Stomach smooth muscle (tissue), 2 donors: ENCODE results near the gene DEAF1.
"Not testable (repeated sequence)": the region's sequence is repeated elsewhere in the genome, so short reads cannot be mapped to it uniquely, and the experiment has no call there.

ENCODE experiments used
- H3K27ac ChIP-seq: one replicate; pipeline ENCODE4 v1.7.0; 2013; ENCODE audit warnings: mild to moderate bottlenecking, low read length, inconsistent platforms
- H3K27me3 ChIP-seq, 2 donors: one replicate each; pipeline ENCODE4 v1.7.0; 2013; ENCODE audit warnings: low read length in 2 of 2; ENCODE audit not compliant: insufficient read depth in 2 of 2, control insufficient read depth in 1 of 2
- H3K36me3 ChIP-seq, 2 donors: one replicate each; pipeline ENCODE4 v1.7.0; 2013; ENCODE audit warnings: low read length in 2 of 2; ENCODE audit not compliant: control insufficient read depth in 2 of 2, insufficient read depth in 2 of 2
- H3K4me1 ChIP-seq: one replicate; pipeline ENCODE4 v1.7.0; 2013; ENCODE audit warnings: low read length; ENCODE audit not compliant: control insufficient read depth, insufficient read depth
- H3K4me3 ChIP-seq, 2 donors: one replicate each; pipeline ENCODE4 v1.7.0; 2013; ENCODE audit warnings: low read length in 2 of 2
- H3K9ac ChIP-seq, 2 donors: one replicate each; pipeline ENCODE4 v1.7.0; 2013; ENCODE audit warnings: low read length in 2 of 2, mild to moderate bottlenecking in 1 of 2
- H3K9me3 ChIP-seq, 2 donors: one replicate each; pipeline ENCODE4 v1.7.0; 2013; ENCODE audit warnings: low read length in 2 of 2; ENCODE audit not compliant: control insufficient read depth in 2 of 2
- donor health status: healthy.
- donor health status: Pancreatic carcinoma.

The DEAF1 gene

DNA sequence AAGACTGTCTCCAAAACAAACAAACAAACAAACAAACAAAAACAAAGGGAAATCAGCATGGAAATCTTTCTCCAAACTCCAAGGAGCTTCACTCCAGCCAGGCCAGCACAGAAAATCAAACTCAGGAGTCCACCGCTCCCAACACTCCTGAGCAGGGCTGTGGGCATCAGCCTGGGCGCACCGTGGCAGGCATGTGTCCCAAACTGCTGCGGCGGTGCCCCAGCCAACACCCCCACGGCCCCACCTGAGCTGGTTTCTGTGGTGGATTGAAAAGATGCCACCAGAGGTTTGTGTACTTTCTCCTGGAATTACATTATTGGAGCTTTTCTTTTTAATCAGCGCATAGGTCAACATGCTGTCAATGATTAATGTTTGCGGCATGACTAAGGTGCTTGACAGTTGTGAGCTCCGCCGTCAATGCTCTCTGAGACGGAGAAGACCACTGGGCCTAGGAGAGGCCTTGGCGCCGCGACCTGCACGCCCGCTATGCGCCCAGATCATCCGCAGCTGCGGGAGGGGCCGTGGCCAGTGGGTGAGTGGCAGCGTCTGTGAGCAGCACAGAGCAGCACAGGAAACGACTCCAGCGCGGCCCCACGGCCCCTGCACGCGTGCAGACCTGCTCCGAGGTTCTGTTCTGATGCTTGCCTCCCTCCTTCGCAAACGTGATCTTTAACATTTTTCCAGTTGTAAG lies 39.8 kb downstream of the DEAF1 start:
- peaks cover 13% of the 10 kb centered on the region in 2 donors for H3K36me3 ChIP-seq
- no peak overlapping the region for H3K4me3 ChIP-seq
- no peaks in the 10 kb centered on the region for H3K9me3 ChIP-seq
- no peaks in the 10 kb centered on the region for H3K27me3 ChIP-seq
- no peak overlapping the region for H3K9ac ChIP-seq
- H3K27ac ChIP-seq = no peak overlapping the region
- H3K4me1 ChIP-seq = no peaks in the 10 kb centered on the region

- H3K27me3 ChIP-seq, H3K4me3 ChIP-seq, H3K9me3 ChIP-seq, H3K9ac ChIP-seq, H3K4me1 ChIP-seq, H3K27ac ChIP-seq: not testable (repeated sequence)
- H3K36me3 ChIP-seq = peaks cover 7 to 11% of the 10 kb centered on the region in 2 donors
These were observed 40.6 kb downstream of the DEAF1 start for GRCh38 chr11:654444-654843.

DNA sequence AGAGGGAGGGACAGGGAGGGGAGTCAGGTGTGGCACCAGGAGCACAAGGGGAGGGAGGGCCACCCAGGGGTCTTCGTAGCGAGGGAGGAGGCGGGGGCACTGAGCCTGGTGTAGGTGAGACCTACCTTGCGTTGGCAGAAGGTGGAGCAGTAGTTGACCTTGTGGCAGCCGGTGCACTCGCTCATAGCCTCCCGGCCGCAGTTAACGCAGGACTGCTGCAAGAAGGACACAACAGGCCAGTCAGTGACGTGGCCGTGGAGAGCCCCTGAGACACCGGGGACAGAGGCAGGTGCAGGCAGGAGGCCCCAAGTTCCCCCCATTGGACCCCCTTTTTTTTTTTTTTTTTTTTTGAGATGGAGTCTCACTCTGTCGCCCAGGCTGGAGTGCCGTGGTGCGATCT lies 41.2 kb downstream of the DEAF1 start:
- Histone ChIP-seq H3K27ac (no peak overlapping the region), H3K4me3 (no peak overlapping the region), H3K9ac (no peak overlapping the region), H3K27me3 (no peaks in the 10 kb centered on the region), H3K4me1 (no peaks in the 10 kb centered on the region), H3K36me3 (peaks cover 5 to 8% of the 10 kb centered on the region in 2 donors), H3K9me3 (no peaks in the 10 kb centered on the region)

DNA sequence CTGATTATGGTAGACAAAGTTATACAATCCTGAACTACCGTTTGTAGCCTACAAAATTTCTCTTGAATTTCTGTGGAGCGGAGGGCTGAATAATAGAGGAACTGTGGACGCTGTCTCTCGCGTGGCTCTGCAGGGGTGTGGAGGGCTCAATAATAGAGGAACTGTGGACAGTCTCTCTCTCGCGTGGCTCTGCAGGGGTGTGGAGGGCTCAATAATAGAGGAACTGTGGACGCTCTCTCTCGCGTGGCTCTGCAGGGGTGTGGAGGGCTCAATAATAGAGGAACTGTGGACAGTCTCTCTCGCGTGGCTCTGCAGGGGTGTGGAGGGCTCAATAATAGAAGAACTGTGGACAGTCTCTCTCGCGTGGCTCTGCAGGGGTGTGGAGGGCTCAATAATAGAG lies 41.9 kb downstream of the DEAF1 start:
- H3K4me3 ChIP-seq, H3K9ac ChIP-seq, H3K27me3 ChIP-seq, H3K4me1 ChIP-seq, H3K9me3 ChIP-seq, H3K27ac ChIP-seq: not testable (repeated sequence)
- H3K36me3 ChIP-seq = peaks cover 5 to 10% of the 10 kb centered on the region in 2 donors

DNA sequence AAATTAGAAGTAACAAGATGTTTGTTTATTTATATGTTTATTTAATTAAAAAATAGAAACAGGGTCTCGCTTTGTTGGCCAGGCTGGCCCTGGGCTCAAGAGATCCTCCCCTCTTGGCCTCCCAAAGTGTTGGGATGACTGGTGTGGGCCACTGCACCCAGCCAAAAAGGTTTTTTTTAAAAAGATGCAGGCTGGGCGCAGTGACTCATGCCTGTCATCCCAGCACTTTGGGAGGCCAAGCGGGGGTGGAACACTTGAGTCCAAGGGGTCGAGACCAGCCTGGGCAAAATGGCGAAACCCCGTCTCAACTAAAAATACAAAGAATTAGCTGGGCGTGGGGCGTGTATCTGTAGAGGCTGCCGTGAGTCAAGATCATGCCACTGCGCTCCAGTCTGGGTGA lies 44.5 kb downstream of the DEAF1 start:
- H3K9me3 ChIP-seq = no peaks in the 10 kb centered on the region
- H3K27me3 ChIP-seq = no peaks in the 10 kb centered on the region
- H3K27ac ChIP-seq = no peak overlapping the region
- H3K4me1 ChIP-seq = no peaks in the 10 kb centered on the region
- no peak overlapping the region for H3K9ac ChIP-seq
- no peak overlapping the region for H3K4me3 ChIP-seq
- H3K36me3 ChIP-seq = peaks cover 5 to 6% of the 10 kb centered on the region in 2 donors

DNA sequence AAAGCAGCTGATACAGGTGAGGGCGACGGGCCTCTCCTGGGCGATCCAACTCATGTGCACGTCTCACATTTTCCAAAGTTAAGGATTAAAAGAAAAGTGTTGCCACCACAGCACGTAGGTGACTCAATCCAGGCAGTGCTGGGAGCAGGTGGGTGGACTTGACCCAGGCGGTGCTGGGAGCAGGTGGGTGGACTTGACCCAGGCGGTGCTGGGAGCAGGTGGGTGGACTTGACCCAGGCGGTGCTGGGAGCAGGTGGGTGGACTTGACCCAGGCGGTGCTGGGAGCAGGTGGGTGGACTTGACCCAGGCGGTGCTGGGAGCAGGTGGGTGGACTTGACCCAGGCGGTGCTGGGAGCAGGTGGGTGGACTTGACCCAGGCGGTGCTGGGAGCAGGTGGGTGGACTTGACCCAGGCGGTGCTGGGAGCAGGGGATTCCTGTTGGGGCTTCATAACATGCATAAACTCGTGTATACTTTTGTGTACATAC lies 47.3 kb downstream of the DEAF1 start:
- not testable (repeated sequence) for H3K27ac ChIP-seq, H3K4me3 ChIP-seq, H3K27me3 ChIP-seq

GRCh38 chr11:646214-646613 lies 48.8 kb downstream of the DEAF1 start:
- peaks cover 6 to 7% of the 10 kb centered on the region in 2 donors for H3K36me3 ChIP-seq
- no peak overlapping the region for H3K4me3 ChIP-seq
- no peak overlapping the region for H3K27ac ChIP-seq
- H3K9ac ChIP-seq = no peak overlapping the region
- H3K9me3 ChIP-seq = no peaks in the 10 kb centered on the region
- no peaks in the 10 kb centered on the region for H3K4me1 ChIP-seq
- no peaks in the 10 kb centered on the region for H3K27me3 ChIP-seq

More for the DNA sequence above, 47.3 kb downstream of the DEAF1 start:
- not testable (repeated sequence) for H3K36me3 ChIP-seq, H3K9ac ChIP-seq, H3K4me1 ChIP-seq, H3K9me3 ChIP-seq

- no peaks in the 10 kb centered on the region for H3K4me1 ChIP-seq
- H3K4me3 ChIP-seq = no peak overlapping the region
These were observed 49.5 kb downstream of the DEAF1 start for GRCh38 chr11:645536-645935.

GRCh38 chr11:643849-644738 lies 50.9 kb downstream of the DEAF1 start:
- H3K4me1 ChIP-seq = peaks cover 2% of the 10 kb centered on the region
- no peak overlapping the region for H3K9ac ChIP-seq
- no peaks in the 10 kb centered on the region for H3K9me3 ChIP-seq
- no peak overlapping the region for H3K4me3 ChIP-seq
- H3K27me3 ChIP-seq = no peaks in the 10 kb centered on the region
- H3K27ac ChIP-seq = no peak overlapping the region
- peaks cover 6 to 7% of the 10 kb centered on the region in 2 donors for H3K36me3 ChIP-seq

More at GRCh38 chr11:645536-645935, 49.5 kb downstream of the DEAF1 start:
- Histone ChIP-seq H3K27ac (no peak overlapping the region), H3K27me3 (no peaks in the 10 kb centered on the region), H3K36me3 (peaks cover 6 to 7% of the 10 kb centered on the region in 2 donors), H3K9me3 (no peaks in the 10 kb centered on the region), H3K9ac (no peak overlapping the region)

- Histone ChIP-seq H3K36me3 (peaks cover 5 to 7% of the 10 kb centered on the region in 2 donors), H3K4me3 (no peak overlapping the region), H3K4me1 (peaks cover 6% of the 10 kb centered on the region), H3K9me3 (no peaks in the 10 kb centered on the region), H3K9ac (no peak overlapping the region), H3K27me3 (peaks cover 0 to 3% of the 10 kb centered on the region in 2 donors), H3K27ac (no peak overlapping the region)
These were observed 51.7 kb downstream of the DEAF1 start for GRCh38 chr11:643366-643765.
